ENCODE data around the gene ZNF330.

DNA sequence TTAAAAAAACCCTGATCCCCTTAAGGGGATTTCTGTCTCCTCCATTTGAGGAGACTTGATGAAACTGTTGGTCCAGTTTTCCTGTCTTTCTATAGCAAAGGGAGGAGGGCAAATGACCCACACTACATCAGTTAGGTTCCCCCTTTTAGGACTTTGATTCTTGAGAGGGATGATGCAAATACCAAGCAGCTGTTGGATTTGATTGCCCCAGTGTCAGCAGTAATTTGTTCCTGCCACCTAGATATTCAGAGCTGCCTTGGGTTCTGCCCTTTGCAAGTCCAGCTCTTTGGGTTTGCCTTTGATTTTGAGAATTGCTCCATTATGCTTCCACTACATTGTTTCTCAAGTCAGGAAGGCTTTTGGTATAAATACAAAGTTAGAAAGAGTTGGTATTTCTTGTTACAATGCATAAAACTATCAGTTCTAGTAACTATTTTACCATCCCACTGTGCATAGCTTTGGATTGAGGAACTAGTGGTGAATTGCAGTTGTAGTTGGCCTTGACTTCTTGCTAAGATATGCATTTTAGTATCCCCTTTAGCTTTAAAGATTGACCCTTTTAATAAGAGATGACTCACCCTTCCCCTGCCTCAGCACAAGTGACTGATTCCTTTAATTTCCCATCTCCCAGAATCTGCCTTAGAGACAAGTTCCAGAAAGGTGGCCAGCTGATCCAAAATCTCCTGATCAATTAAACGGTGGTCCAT is 24.3 kb upstream of the ZNF330 start:
- TF ChIP-seq CTCF (conservative IDR thresholded peaks at IDR 0.05) = no peak
- TF ChIP-seq ZFX (IDR thresholded peaks at IDR 0.05) = no peak

All from C4-2B (cell line).